CD4-positive, alpha-beta T cell treated with Interleukin-17A for 4 hours (primary cell): ENCODE measurements around the gene GLIS1.
"Not testable (repeated sequence)": the region's sequence is repeated elsewhere in the genome, so short reads cannot be mapped to it uniquely, and the experiment has no call there.

Experiments
- DNase-seq: peaks from one replicate; pipeline ENCODE4 v3.0.0-alpha.2; 2020; ENCODE audit warnings: mixed read lengths

GLIS1 gene

GRCh38 chr1:53651356-53651755 is 87.6 kb downstream of the GLIS1 start:
- DNase-seq = no peak

- DNase-seq = no peak
These were observed 90.4 kb downstream of the GLIS1 start for GRCh38 chr1:53648516-53648915.

- DNase-seq = not testable (repeated sequence)
These were observed 91.0 kb downstream of the GLIS1 start for GRCh38 chr1:53647915-53648314.

- DNase-seq = no peak
These were observed 92.2 kb downstream of the GLIS1 start for GRCh38 chr1:53646732-53647131.

DNA sequence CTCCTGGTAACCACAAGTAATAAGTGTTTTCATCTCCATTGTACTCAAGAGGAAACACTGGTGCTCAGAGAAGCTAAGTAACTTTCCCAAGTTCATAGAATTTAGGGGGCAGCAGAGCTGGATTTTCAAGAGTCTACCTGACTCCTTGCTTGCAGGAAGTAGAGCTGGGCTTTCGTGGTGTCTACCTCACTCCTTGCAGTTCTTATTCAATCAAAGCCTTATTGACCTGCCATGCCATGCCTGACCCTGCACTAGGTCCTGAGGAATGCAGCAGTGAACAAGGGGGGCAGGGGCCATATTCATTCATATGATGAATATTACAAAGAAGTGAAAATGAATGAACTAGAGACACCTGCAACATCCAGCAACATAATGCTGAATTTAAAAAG is 93.3 kb downstream of the GLIS1 start:
- DNase-seq = no peak

DNA sequence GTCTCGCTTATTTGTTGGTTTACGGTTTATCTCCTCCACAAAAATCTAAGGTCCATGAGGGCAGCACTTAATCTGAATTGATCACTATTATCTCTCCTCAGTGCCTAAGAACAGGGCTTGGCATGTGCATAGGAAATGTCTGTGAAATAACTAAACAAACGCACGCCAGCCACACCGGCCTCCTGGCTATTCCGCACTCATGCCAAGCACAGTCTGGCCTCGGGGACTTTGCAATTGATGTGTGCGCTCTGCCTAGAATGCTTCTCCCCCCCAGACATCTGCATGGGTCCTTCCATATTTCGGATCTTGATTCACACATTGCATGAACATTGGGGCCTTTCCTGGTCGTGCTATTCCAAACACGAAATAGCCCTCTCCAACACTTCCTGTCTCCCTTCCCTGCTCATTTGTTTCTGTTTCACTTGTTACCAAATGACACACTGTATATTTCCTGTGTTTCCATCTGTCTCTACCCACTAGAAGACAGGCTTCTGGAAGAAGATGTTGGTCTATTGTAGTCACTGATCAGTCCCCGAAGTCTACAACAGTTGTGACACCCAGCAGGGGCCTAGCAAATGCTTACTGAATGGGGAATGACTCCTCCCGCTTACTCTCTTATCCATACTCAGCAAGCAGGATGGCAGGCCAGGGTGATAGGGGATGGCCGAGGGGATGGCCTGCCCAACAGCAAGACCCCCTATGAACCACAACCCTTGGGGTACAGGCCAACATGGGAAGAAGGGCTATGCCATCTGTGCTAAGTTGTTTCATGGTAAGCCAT is 93.9 kb downstream of the GLIS1 start:
- no peak for DNase-seq

GRCh38 chr1:53644496-53644895 is 94.5 kb downstream of the GLIS1 start:
- no peak for DNase-seq

GRCh38 chr1:53643881-53644390 is 95.0 kb downstream of the GLIS1 start:
- DNase-seq = no peak

- DNase-seq = no peak
These were observed 95.7 kb downstream of the GLIS1 start for GRCh38 chr1:53643041-53643880.

GRCh38 chr1:53642607-53643006 is 96.4 kb downstream of the GLIS1 start:
- DNase-seq = no peak

DNA sequence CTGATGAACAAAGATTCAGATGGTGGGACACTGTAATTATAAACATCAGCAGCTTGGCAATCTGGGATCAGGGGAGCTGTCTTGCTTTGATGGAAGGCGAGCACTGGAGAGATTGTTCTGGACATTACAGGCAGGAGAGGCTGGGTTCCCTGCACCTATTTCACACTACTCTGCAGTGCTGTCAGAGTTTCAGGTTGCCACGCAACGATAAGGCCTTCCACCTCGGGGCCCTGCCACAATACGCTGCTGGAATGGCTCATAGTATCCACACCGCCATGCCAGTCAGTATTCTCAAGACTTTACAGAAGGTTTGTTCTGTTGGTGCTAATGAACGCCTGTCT is 96.8 kb downstream of the GLIS1 start:
- DNase-seq = no peak

DNA sequence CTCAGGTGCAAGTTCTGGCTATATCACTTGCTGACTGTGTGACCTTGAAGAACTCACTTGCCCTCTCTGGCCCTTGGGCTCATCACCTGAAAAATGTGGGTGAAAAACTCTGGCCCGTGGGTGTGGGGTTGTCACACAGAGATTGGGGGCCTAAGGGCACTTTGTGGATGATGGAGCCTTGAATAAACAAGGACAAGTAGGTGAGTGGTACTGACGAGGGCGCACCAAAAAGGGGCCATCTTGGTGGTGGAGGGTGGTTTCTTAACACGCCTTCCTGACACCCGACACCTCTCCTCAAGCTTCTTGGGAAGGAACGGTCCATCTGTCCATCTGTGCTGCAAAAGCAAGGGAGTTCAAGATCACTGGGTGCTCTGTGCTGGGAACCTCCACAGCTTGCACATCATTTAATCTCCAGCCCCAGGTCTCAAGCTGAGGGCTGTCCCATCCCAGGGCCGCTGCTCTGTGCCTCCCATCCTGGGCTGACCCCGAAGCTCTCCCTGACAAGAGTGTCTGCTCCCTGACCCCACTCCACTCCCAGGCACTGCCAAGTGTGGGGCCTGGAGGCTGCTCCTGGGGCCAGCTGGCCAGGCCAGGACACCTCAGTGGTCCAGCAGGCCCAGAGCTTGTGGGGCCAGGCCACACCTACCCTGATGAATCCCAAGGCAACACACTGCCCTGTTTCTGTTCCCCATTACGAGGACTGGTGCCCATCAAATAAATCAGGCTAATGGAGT is 97.3 kb downstream of the GLIS1 start:
- no peak for DNase-seq

- no peak for DNase-seq
These were observed 98.3 kb downstream of the GLIS1 start for GRCh38 chr1:53640701-53641075.

GRCh38 chr1:53639996-53640700 is 98.8 kb downstream of the GLIS1 start:
- no peak for DNase-seq

GRCh38 chr1:53639251-53639763 is 99.7 kb downstream of the GLIS1 start:
- DNase-seq = no peak

DNA sequence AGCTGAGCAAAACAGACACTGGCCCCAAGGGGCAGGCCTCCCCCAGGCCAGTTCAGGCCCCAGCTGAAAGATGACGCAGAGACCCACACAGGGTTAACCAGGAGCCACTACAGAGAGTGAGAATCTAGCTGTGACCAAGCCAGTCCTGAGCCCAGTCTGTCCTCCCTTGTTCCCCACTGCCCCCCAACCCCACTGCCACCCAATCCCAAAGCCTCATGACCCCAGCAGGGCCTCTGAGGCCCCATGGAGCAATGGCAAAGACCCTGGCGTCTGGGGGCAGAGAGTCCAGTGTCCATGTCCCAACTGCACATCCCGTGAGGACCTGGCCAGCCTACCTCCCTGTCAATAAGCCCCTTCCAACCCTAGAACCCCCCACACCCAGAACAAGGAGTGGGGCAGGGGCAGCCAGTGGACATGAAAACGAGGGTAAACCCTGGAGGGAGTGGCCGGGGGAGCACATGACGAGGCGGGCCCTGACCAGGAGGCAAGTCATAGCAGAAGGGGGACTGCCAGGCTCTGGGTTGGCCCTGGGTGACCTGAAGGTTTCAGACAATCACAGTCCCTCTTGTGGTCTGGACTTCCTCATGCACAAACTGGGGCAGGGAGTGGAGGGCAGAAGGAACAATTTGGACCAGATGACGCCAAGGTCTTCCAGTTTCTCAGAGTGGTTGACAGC is 100.5 kb downstream of the GLIS1 start:
- DNase-seq = no peak

DNA sequence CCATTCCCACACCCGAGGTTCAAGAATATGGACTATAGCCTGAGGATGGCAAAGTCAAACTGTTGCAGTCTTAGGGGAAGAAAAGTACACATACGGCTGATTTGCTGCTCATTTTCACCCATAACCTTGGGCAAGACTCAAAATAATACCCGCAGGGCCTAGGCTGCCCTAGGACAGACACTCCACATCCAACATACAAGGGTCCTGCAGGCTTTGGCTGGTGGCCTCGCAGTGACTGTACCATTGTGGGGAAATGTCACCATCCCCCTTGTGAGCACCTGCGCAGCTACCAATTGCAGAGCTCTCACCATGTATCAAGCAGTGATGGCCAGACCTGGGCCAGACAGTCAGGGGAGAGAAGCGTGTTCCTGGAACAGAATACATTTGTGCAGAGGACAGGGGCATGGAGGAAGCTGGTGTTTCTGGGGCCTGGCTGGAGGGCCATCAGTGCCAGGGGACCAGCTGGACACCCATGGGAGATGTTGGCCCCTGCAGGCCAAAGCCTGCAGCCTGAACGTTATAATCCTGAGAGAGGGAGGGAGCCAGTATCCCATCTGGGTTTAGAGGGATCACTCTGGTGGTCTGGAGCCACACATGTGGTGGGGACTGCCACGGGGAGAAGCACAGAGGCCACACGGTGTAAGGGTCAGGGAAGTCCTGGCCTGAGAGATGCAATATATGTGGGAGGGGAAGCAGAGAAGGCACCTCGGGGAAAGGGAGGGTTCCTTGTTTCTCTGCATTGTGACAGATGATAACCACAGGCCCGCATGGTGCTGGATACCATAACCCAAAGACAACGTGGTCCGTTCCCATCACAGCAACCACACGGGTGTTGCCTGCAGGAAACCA is 101.2 kb downstream of the GLIS1 start:
- no peak for DNase-seq

GRCh38 chr1:53636621-53637171 is 102.3 kb downstream of the GLIS1 start:
- DNase-seq = no peak

DNA sequence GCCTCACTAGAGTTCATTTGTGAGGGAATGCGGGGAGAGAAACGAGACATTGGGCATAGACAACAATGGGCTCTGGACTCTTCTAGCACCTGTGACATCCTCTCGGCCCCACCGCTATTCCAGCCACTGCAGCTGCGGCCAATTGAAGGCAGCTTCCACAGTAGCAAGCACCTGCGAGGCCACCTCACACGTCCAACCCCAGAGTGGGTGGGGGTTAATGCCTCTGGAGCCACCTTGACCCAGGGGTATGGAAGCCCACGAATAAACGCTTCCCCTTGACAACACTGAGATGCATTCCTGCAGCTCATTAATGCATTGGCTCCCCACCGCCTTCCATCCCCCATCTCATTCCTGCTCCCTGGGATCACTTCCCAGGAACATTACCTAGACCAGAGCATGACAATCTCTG is 104.4 kb downstream of the GLIS1 start:
- no peak for DNase-seq

DNA sequence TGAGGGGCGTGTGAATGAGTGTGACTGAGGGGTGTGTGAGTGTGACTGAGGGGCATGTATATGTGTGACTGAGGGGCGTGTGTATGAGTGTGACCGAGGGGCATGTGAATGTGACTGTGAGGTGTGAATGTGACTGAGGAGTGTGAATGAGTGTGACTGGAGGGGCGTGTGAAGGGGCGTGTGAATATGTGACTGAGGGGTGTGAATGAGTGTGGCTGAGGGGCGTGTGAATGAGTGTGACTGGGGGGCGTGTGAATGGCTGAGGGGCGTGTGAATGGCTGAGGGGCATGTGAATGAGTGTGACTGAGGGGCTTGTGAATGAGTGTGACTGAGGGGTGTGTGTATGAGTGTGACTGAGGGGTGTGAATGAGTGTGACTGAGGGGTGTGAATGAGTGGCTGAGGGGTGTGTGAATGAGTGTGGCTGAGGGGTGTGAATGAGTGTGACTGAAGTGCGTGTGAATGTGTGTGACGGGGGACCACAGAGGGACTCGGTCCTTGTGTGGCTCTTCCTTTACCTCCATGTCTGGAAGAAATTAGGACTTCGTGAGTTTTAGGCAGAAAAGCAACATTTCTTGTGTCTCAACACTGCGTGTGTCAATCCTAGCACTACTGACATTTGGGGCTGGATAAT is 105.8 kb downstream of the GLIS1 start:
- DNase-seq = no peak
